ENCODE data around the gene CSTF3.

DNA sequence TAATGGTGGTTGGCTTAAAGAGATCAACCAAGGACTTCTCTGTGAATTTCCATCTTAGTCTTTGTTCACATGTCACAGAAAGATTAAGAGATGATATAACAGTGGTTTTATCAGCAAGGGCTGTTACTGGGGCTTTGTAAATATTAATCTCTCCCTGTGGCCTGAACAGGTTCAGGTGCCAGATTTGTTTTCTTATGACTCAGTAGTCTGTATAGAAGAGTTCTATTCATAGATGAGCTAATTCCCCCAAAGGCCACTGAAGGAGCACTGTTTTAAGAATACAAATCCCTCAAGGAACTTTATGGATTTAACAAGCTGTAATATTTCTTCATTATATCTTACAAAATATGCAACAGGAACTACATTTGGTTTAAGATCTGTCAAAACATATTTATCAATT, 71.5 kb downstream of the CSTF3 start:
- TF ChIP-seq, protein P1, sequence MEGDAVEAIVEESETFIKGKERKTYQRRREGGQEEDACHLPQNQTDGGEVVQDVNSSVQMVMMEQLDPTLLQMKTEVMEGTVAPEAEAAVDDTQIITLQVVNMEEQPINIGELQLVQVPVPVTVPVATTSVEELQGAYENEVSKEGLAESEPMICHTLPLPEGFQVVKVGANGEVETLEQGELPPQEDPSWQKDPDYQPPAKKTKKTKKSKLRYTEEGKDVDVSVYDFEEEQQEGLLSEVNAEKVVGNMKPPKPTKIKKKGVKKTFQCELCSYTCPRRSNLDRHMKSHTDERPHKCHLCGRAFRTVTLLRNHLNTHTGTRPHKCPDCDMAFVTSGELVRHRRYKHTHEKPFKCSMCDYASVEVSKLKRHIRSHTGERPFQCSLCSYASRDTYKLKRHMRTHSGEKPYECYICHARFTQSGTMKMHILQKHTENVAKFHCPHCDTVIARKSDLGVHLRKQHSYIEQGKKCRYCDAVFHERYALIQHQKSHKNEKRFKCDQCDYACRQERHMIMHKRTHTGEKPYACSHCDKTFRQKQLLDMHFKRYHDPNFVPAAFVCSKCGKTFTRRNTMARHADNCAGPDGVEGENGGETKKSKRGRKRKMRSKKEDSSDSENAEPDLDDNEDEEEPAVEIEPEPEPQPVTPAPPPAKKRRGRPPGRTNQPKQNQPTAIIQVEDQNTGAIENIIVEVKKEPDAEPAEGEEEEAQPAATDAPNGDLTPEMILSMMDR (IDR thresholded peaks at IDR 0.05; ENCODE audit: borderline replicate concordance, extremely low read depth, low read length, poor library complexity, severe bottlenecking): no peak
- no peak for TF ChIP-seq EZH2 (IDR thresholded peaks at IDR 0.05; ENCODE audit: borderline replicate concordance, low read depth, low read length, severe bottlenecking)

Measured in DND-41 (cell line).